HCT116 (cell line): ENCODE data around the gene MOK.

ENCODE experiments used
- CEBPB ChIP-seq: IDR thresholded peaks from 2 replicates; pipeline ENCODE4 v1.6.1; 2012; ENCODE audit warnings: low read depth
- CTCF ChIP-seq, 3 experiments: fragments of 200-600 bp in 1 of 3; sonication (generic) in 1 of 3; IDR thresholded peaks in 2 of 3; conservative IDR thresholded peaks in 1 of 3; 2 replicates each; pipeline ENCODE4 v1.5.1; 2012 to 2017; ENCODE audit warnings: low read depth in 2 of 3, low read length in 2 of 3, antibody characterized with exemption in 1 of 3, borderline replicate concordance in 1 of 3, control low read depth in 1 of 3, mild to moderate bottlenecking in 1 of 3, mixed read lengths in 1 of 3, mixed run types in 1 of 3, moderate library complexity in 1 of 3; ENCODE audit not compliant: insufficient read depth in 1 of 3
- POLR2A ChIP-seq: IDR thresholded peaks from 2 replicates; pipeline ENCODE4 v1.7.0; 2011; ENCODE audit warnings: borderline replicate concordance; ENCODE audit not compliant: insufficient read depth, insufficient read length; ENCODE audit errors: extremely low read depth
- POLR2AphosphoS5 ChIP-seq: IDR thresholded peaks from 2 replicates; pipeline ENCODE4 v1.6.1; 2011; ENCODE audit warnings: mild to moderate bottlenecking, low read depth, low read length, moderate library complexity
- SIN3A ChIP-seq: IDR thresholded peaks from 2 replicates; pipeline ENCODE4 v1.6.1; 2012; ENCODE audit warnings: low read depth
- SP1 ChIP-seq: IDR thresholded peaks from 2 replicates; pipeline ENCODE4 v1.6.1; 2012; ENCODE audit warnings: low read depth
- YY1 ChIP-seq: IDR thresholded peaks from 2 replicates; pipeline ENCODE4 v1.6.1; 2011; ENCODE audit warnings: low read length, low read depth, moderate library complexity, mild to moderate bottlenecking; ENCODE audit not compliant: insufficient replicate concordance; ENCODE audit errors: extremely low read depth
- TF ChIP-seq, protein P1 (sequence below): IDR thresholded peaks from 2 replicates; pipeline ENCODE4 v1.6.1; 2012; ENCODE audit warnings: low read depth
- TF ChIP-seq, protein P2 (sequence below): IDR thresholded peaks from 2 replicates; pipeline ENCODE4 v1.6.1; 2012

GRCh38 chr14:102353126-102353619, 48.2 kb upstream of the MOK start:
- TF ChIP-seq SIN3A (no peak), CTCF (IDR thresholded peaks at IDR 0.05 in 2 of 3, conservative IDR thresholded peaks at IDR 0.05 in 1 of 3; ENCODE audit: borderline replicate concordance in 1 of 3, insufficient read depth in 1 of 3, low read depth in 2 of 3, low read length in 2 of 3) (no peak), SP1 (no peak), YY1 (no peak), POLR2AphosphoS5 (no peak), POLR2A (no peak), CEBPB (no peak)
- TF ChIP-seq, protein P1, sequence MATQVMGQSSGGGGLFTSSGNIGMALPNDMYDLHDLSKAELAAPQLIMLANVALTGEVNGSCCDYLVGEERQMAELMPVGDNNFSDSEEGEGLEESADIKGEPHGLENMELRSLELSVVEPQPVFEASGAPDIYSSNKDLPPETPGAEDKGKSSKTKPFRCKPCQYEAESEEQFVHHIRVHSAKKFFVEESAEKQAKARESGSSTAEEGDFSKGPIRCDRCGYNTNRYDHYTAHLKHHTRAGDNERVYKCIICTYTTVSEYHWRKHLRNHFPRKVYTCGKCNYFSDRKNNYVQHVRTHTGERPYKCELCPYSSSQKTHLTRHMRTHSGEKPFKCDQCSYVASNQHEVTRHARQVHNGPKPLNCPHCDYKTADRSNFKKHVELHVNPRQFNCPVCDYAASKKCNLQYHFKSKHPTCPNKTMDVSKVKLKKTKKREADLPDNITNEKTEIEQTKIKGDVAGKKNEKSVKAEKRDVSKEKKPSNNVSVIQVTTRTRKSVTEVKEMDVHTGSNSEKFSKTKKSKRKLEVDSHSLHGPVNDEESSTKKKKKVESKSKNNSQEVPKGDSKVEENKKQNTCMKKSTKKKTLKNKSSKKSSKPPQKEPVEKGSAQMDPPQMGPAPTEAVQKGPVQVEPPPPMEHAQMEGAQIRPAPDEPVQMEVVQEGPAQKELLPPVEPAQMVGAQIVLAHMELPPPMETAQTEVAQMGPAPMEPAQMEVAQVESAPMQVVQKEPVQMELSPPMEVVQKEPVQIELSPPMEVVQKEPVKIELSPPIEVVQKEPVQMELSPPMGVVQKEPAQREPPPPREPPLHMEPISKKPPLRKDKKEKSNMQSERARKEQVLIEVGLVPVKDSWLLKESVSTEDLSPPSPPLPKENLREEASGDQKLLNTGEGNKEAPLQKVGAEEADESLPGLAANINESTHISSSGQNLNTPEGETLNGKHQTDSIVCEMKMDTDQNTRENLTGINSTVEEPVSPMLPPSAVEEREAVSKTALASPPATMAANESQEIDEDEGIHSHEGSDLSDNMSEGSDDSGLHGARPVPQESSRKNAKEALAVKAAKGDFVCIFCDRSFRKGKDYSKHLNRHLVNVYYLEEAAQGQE = no peak
- TF ChIP-seq, protein P2, sequence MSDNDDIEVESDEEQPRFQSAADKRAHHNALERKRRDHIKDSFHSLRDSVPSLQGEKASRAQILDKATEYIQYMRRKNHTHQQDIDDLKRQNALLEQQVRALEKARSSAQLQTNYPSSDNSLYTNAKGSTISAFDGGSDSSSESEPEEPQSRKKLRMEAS = no peak
